ENCODE measurements around the gene ZRANB1. TPM values are rescaled to one million over a fixed set of nuclear protein-coding genes. Genes with fewer than 3 reads are reported as not detected.
"Not testable (repeated sequence)": the region's sequence is repeated elsewhere in the genome, so short reads cannot be mapped to it uniquely, and the experiment has no call there.

ZRANB1 gene
- total RNA-seq, 2 donors from 2014 or later, result 26.0 to 26.9 TPM

DNA sequence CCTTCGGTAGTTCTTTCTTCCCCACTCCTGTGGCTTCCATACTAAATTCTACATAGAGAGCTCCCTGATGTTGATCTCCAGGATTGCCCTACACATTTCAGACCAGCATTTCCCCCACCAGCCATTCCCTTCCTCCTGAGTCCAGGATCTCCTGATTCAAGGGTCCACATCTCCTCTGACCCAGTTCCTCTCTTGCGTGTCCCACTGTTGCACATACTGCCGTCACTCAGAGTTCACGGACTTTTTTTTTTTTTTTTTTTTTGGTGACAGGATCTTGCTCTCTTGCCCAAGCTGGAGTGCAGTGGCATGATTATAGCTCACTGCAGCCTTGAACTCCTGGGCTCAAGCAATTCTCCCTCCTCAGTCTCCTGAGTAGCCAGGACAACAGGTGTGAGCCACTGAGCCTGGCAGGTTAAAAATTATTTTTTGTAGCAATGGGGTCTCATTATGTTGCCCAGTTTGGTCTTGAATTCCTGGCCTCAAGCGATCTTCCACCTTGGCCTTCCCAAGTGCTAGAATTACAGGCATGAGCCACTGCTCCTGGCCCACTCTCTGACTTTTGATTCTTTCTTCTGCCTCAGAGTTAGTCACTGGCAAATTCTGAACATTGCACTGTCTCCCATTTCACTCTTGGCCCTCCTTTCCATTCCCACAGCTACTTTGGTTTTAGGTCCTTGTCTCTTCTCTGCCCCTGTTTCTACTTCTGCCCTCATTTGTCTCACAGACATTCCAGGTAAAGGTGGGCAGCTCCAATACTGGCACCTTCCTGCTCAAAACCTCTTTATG, 29.6 kb upstream of the ZRANB1 start:
- H3K9me3 Mint-ChIP-seq, result no peaks in the 10 kb centered on the region
- H3K4me3 Mint-ChIP-seq, result no peak overlapping the region
- 92 to 99% methylated on average over 4 to 5 of the region's 5 CpGs for WGBS, 2 experiments (ENCODE audit: insufficient coverage in 1 of 2, insufficient read length in 1 of 2)
- H3K4me1 ChIP-seq (ENCODE audit: control insufficient read depth, insufficient read depth, low read length), result no peaks in the 10 kb centered on the region
- no peak overlapping the region for H3K4me3 ChIP-seq (ENCODE audit: low read length)
- TF ChIP-seq, protein P1, sequence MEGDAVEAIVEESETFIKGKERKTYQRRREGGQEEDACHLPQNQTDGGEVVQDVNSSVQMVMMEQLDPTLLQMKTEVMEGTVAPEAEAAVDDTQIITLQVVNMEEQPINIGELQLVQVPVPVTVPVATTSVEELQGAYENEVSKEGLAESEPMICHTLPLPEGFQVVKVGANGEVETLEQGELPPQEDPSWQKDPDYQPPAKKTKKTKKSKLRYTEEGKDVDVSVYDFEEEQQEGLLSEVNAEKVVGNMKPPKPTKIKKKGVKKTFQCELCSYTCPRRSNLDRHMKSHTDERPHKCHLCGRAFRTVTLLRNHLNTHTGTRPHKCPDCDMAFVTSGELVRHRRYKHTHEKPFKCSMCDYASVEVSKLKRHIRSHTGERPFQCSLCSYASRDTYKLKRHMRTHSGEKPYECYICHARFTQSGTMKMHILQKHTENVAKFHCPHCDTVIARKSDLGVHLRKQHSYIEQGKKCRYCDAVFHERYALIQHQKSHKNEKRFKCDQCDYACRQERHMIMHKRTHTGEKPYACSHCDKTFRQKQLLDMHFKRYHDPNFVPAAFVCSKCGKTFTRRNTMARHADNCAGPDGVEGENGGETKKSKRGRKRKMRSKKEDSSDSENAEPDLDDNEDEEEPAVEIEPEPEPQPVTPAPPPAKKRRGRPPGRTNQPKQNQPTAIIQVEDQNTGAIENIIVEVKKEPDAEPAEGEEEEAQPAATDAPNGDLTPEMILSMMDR (conservative IDR thresholded peaks at IDR 0.05), result no peak
- peaks cover 8% of the 10 kb centered on the region for H3K4me1 Mint-ChIP-seq
- H3K27me3 Mint-ChIP-seq (ENCODE audit: insufficient read depth), result no peaks in the 10 kb centered on the region
- no peak overlapping the region for H3K9ac ChIP-seq (ENCODE audit: extremely low read depth, low read length, poor library complexity, severe bottlenecking)
- no peak for DNase-seq
- no peaks in the 10 kb centered on the region for H3K36me3 Mint-ChIP-seq (ENCODE audit: low read depth)
- H3K27ac Mint-ChIP-seq, result no peak overlapping the region
- H3K36me3 ChIP-seq (ENCODE audit: control insufficient read depth, insufficient read depth, low read length), result no peaks in the 10 kb centered on the region
- H3K27me3 ChIP-seq (ENCODE audit: control insufficient read depth, insufficient read depth, low read length, poor library complexity, severe bottlenecking), result no peaks in the 10 kb centered on the region
- no peak overlapping the region for H3K27ac ChIP-seq (ENCODE audit: low read depth, low read length)
- no peaks in the 10 kb centered on the region for H3K9me3 ChIP-seq (ENCODE audit: control insufficient read depth, low read length)

DNA sequence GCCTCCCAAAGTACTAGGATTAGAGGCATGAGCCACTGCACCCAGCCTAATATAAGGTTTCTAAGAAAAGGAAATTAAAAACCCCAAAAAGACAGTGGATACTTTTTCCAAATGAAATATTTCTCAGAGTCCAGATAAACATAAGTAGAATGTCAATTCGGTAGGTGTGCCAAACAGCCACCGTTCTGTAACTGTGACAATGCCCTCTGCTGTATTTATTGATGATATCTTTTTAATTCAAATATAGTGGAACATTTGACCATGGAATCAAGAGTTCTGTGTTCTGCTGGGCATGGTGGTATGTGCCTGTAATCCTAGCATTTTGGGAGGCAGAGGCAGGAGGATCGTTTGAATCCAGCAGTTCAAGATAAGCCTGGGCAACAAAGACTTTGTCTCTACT, 28.8 kb upstream of the ZRANB1 start:
- Histone ChIP-seq H3K4me1 (ENCODE audit: control insufficient read depth, insufficient read depth, low read length) (no peaks in the 10 kb centered on the region), H3K27ac (ENCODE audit: low read depth, low read length) (no peak overlapping the region), H3K36me3 (ENCODE audit: control insufficient read depth, insufficient read depth, low read length) (no peaks in the 10 kb centered on the region), H3K4me3 (ENCODE audit: low read length) (no peak overlapping the region), H3K27me3 (ENCODE audit: control insufficient read depth, insufficient read depth, low read length, poor library complexity, severe bottlenecking) (no peaks in the 10 kb centered on the region), H3K9ac (ENCODE audit: extremely low read depth, low read length, poor library complexity, severe bottlenecking) (no peak overlapping the region), H3K9me3 (ENCODE audit: control insufficient read depth, low read length) (no peaks in the 10 kb centered on the region)
- Mint-ChIP-seq H3K9me3 (no peaks in the 10 kb centered on the region), H3K4me3 (no peak overlapping the region), H3K4me1 (peaks cover 8% of the 10 kb centered on the region), H3K36me3 (ENCODE audit: low read depth) (no peaks in the 10 kb centered on the region), H3K27me3 (ENCODE audit: insufficient read depth) (no peaks in the 10 kb centered on the region), H3K27ac (no peak overlapping the region)
- 60 to 96% methylated on average over 1 to 3 of the region's 3 CpGs for WGBS, 2 experiments (ENCODE audit: insufficient coverage in 1 of 2, insufficient read length in 1 of 2)
- TF ChIP-seq, protein P1 (conservative IDR thresholded peaks at IDR 0.05), result no peak
- no peak for DNase-seq

DNA sequence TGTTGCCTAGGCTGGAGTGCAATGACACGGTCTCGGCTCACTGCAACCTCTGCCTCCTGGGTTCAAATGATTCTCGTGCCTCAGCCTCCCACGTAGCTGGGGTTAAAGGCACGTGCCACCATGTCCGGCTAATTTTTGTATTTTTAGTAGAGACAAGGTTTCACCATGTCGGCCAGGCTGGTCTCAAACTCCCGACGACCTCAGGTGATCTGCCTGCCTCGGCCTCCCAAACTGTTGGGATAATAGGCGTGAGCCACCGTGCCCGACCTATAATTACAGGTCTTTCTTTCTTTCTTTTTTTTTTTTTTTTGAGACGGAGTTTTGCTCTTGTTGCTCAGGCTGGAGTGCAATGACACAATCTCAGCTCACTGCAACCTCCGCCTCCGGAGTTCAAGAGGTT, 27.5 kb upstream of the ZRANB1 start:
- not testable (repeated sequence) for H3K36me3 ChIP-seq (ENCODE audit: control insufficient read depth, insufficient read depth, low read length); H3K27me3 Mint-ChIP-seq (ENCODE audit: insufficient read depth); H3K27ac ChIP-seq (ENCODE audit: low read depth, low read length); H3K4me3 Mint-ChIP-seq; H3K9me3 ChIP-seq (ENCODE audit: control insufficient read depth, low read length); H3K9me3 Mint-ChIP-seq; H3K27me3 ChIP-seq (ENCODE audit: control insufficient read depth, insufficient read depth, low read length, poor library complexity, severe bottlenecking); H3K4me3 ChIP-seq (ENCODE audit: low read length); H3K36me3 Mint-ChIP-seq (ENCODE audit: low read depth); H3K4me1 ChIP-seq (ENCODE audit: control insufficient read depth, insufficient read depth, low read length); H3K27ac Mint-ChIP-seq; DNase-seq; H3K9ac ChIP-seq (ENCODE audit: extremely low read depth, low read length, poor library complexity, severe bottlenecking)
- 92% methylated on average over 10 to 16 of the region's 16 CpGs for WGBS, 2 experiments (ENCODE audit: insufficient coverage in 1 of 2, insufficient read length in 1 of 2)
- H3K4me1 Mint-ChIP-seq, result peaks cover 15% of the 10 kb centered on the region
